WI38 (cell line): ENCODE measurements around the gene SRC.

Source experiments
- H3K4me3 ChIP-seq: 2 replicates; pipeline ENCODE4 v1.5.1; 2011; ENCODE audit warnings: low read depth, mild to moderate bottlenecking, control low read depth, low read length
- TF ChIP-seq, protein P1 (sequence below): IDR thresholded peaks from 2 replicates; pipeline ENCODE4 v1.5.1; 2012; ENCODE audit warnings: low read depth, mild to moderate bottlenecking, control low read depth, low read length

Gene SRC

DNA sequence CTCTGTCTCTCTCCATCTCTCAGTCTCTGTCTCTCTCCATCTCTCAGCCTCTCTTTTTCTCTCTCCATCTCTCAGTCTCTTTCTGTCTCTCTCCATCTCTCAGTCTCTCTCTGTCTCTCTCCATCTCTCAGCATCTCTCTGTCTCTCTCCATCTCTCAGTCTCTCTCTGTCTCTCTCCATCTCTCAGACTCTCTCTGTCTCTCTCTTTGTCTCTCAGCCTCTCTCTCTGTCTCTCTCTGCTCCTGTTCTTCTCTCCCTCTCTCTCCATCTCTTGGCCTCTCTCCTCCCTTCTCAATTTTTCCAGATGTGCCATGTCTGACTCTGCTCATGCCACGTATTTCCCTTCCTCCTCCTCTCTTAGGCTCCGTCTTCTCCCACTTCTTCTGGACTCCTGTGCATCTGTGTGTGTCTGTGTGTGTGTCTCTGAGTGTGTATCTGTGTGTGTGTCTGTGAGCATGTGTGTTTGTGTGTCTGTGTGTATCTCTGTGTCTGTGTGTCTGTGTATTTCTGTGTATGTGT is 72.7 kb downstream of the SRC start:
- no peak overlapping the region for H3K4me3 ChIP-seq
- TF ChIP-seq, protein P1, sequence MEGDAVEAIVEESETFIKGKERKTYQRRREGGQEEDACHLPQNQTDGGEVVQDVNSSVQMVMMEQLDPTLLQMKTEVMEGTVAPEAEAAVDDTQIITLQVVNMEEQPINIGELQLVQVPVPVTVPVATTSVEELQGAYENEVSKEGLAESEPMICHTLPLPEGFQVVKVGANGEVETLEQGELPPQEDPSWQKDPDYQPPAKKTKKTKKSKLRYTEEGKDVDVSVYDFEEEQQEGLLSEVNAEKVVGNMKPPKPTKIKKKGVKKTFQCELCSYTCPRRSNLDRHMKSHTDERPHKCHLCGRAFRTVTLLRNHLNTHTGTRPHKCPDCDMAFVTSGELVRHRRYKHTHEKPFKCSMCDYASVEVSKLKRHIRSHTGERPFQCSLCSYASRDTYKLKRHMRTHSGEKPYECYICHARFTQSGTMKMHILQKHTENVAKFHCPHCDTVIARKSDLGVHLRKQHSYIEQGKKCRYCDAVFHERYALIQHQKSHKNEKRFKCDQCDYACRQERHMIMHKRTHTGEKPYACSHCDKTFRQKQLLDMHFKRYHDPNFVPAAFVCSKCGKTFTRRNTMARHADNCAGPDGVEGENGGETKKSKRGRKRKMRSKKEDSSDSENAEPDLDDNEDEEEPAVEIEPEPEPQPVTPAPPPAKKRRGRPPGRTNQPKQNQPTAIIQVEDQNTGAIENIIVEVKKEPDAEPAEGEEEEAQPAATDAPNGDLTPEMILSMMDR: no peak

DNA sequence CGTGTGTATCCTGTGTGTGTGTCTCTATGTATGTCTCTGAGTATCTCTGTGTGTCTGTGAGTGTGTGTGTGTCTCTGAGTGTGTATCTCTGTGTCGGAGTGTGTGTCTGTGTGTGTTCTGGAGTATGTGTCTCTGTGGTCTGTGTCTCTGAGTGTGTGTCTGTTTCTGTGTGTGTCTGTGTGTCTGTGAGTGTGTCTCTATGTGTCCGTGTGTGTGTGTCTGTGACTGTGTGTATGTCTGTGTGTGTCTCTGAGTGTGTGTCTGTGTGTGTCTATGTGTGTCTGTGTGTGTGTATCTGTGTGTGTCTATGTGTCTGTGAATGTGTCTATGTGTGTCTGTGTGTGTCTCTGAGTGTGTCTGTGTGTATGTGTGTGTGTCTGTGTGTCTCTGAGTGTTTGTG is 73.4 kb downstream of the SRC start:
- TF ChIP-seq, protein P1: no peak
- no peak overlapping the region for H3K4me3 ChIP-seq

DNA sequence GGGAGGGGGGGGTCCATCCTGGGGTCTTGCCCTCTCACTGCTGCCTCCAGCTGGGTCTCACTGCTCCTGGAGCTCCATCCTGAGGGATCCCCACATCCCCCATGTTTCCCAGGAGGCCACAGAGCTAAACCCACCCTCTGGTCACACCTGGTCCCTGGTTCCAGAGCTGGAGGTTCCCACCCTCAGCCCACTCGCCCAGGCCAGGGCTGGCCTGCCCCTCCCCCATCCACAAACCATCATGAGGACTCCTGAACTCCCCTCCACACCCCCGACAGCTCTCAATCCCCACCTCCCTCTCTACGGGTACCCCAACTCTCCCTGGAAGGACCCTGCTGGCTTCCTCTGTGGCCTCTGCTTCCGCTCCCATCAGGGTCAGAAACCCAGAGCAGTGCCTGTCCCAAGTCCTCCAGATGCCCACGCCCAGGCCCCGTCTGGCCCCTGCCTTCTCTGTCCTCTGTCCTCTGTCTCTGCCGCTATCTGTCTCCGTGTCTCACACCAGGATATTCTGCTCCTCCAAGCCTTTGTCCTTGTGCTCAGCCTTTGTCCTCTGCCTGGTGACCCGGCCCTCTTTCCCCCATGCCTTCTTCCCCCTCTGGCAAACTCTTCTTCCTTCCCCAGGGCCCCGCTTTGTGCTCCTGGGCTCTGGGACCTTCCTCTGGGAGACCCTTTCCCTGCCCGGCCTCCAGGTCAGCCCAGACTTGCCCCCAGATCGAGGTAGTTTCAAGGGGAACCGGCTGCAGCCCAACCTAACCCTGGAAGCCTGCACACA is 74.0 kb downstream of the SRC start:
- no peak overlapping the region for H3K4me3 ChIP-seq
- TF ChIP-seq, protein P1: no peak

DNA sequence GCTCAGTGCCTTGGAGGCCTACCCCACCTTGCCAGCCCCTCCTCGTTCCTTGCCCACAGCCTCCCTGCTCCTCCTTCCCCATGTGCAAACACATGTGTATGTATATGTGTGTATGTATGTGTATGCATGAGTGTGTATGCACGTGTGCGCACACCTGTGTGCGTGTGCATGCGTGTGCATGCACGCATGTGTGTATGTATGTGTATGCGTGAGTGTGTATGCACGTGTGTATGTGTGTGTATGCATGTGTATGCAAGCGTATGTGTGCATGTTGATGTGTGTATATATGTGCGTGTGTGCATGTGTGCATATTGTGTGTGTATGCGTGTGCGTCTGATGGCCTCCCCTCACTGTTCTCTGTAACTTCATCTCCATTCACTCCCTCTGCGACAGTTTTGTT is 74.7 kb downstream of the SRC start:
- TF ChIP-seq, protein P1: no peak
- H3K4me3 ChIP-seq: no peak overlapping the region

DNA sequence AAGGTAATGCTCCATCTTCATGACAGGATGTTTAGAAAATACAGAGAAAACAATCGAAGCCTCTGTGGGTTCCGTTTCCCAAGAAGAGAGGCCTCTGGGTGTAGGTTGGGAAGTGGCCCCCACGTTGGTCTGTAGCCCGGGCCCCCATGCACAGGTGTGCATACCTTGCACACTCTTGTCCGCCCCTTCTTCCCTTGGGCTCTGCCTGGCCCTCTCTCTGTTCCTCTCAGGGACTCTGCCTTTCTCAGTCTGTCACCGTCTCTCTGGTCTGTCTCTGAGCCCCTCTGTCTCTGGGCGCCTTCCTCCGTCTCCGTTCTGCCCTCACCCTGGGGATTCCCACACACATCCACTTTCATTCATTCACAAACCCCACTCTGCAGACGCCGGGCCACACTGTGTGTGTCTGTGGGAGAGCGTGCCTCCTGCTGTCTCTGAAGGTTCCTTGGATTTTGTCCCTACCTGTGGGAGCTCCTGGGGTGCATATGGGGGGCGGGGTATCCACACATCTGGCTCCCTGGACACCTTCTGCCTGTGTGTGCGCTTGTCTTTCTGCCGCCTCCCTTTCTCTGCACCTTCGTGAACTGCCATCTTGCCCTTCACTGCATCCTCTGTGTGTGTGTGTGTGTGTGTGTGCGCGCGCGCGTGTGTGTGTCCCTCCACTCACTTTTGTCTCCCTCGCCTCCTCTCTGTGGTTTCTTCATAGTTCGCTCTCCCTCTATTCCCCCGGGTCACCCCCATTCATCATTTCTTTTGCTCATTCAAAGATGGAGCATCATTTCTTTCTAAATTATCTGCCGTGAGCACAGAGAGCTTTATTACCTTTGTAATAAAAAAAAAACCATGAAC is 75.3 kb downstream of the SRC start:
- TF ChIP-seq, protein P1: no peak
- H3K4me3 ChIP-seq: no peak overlapping the region

DNA sequence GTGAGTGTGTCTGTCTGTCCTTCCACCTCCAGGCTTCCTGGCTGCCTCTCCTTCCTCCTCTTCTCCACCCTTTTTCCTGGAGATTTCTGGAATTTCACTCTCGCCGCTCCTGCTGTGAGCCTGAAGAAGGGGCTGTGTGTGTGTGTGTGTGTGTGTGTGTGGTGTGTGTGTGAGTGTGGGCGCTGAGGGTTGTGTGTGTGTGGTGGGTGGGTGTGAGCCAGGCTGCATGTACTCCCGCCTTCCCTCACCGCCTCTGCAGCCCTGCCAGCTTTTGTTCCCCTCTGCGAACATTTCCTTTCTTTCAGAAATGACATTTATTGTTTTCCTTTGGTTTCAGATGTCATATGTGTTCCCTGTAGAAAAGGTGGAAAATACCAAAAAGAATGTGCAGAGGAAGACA is 76.0 kb downstream of the SRC start:
- TF ChIP-seq, protein P1: no peak
- no peak overlapping the region for H3K4me3 ChIP-seq
